NCI-H2227 (cell line): ENCODE data around the gene RECQL5.

Source experiments
- DNase-seq: peaks from one replicate; lab custom pipeline; 2025; ENCODE audit not compliant: unreplicated experiment; lab: John Stamatoyannopoulos, UW

Gene RECQL5

GRCh38 chr17:75666959-75667790 lies at the start of gene RECQL5, which contains the start of gene SAP30BP:
Gene RECQL5, minus strand, starts transcription at chr17:75667154. Its CDS starts 597 bp downstream, at chr17:75666557.
Gene SAP30BP, plus strand, starts transcription at chr17:75667338. Its CDS starts 35 bp downstream, at chr17:75667373.
- peak; percentile 99 for DNase-seq

GRCh38 chr17:75712446-75712845 lies 45.5 kb upstream of the RECQL5 start:
- DNase-seq = no peak

GRCh38 chr17:75707079-75707571 lies 40.2 kb upstream of the RECQL5 start:
- DNase-seq = no peak

GRCh38 chr17:75706042-75706728 lies 39.2 kb upstream of the RECQL5 start:
- no peak for DNase-seq

GRCh38 chr17:75704963-75705875 lies 38.3 kb upstream of the RECQL5 start:
- no peak for DNase-seq

GRCh38 chr17:75703591-75703990 lies 36.6 kb upstream of the RECQL5 start:
- DNase-seq = no peak

- DNase-seq = no peak
Measured at GRCh38 chr17:75703191-75703590, 36.2 kb upstream of the RECQL5 start.

- no peak for DNase-seq
Measured at GRCh38 chr17:75701288-75701687, 34.3 kb upstream of the RECQL5 start.

GRCh38 chr17:75698659-75699058 lies 31.7 kb upstream of the RECQL5 start:
- DNase-seq = no peak

- no peak for DNase-seq
Measured at GRCh38 chr17:75697651-75698291, 30.8 kb upstream of the RECQL5 start.

- no peak for DNase-seq
Measured at GRCh38 chr17:75695830-75696271, 28.9 kb upstream of the RECQL5 start.

GRCh38 chr17:75695141-75695829 lies 28.3 kb upstream of the RECQL5 start:
- DNase-seq = no peak

- no peak for DNase-seq
Measured at GRCh38 chr17:75694536-75694935, 27.6 kb upstream of the RECQL5 start.

- peak; percentile 25 for DNase-seq
Measured at GRCh38 chr17:75693500-75694481, 26.8 kb upstream of the RECQL5 start.

- DNase-seq = no peak
Measured at GRCh38 chr17:75692976-75693375, 26.0 kb upstream of the RECQL5 start.

GRCh38 chr17:75691801-75692626 lies 25.1 kb upstream of the RECQL5 start:
- DNase-seq = peak; percentile 14

GRCh38 chr17:75691371-75691791 lies 24.4 kb upstream of the RECQL5 start:
- no peak for DNase-seq

- no peak for DNase-seq
Measured at GRCh38 chr17:75689441-75689873, 22.5 kb upstream of the RECQL5 start.
